H9 (cell line): ENCODE results near the gene PDCD1. TPM values are rescaled to one million over a fixed set of nuclear protein-coding genes. Genes with fewer than 3 reads are reported as not detected.

Source experiments
- DNase-seq: peaks from one replicate; pipeline ENCODE4 v3.0.0-alpha.2; 2017
- H2AFZ ChIP-seq: one replicate; pipeline ENCODE4 v1.6.1; 2013; ENCODE audit warnings: mild to moderate bottlenecking, low read length, control low read depth, moderate library complexity
- H2AK5ac ChIP-seq: 2 replicates; pipeline ENCODE4 v1.6.1; 2013; ENCODE audit warnings: low read length, control low read depth, mixed read lengths; ENCODE audit not compliant: insufficient read length
- H2BK120ac ChIP-seq: one replicate; pipeline ENCODE4 v1.6.1; 2013; ENCODE audit warnings: low read depth, mild to moderate bottlenecking, low read length, control low read depth, inconsistent platforms; ENCODE audit not compliant: poor library complexity, severe bottlenecking
- H2BK12ac ChIP-seq: 2 replicates; pipeline ENCODE4 v1.6.1; 2013; ENCODE audit warnings: low read length, control low read depth, mixed read lengths, low read depth; ENCODE audit not compliant: insufficient read length
- H2BK15ac ChIP-seq: 2 replicates; pipeline ENCODE4 v1.6.1; 2013; ENCODE audit warnings: low read depth, low read length, control low read depth
- H2BK20ac ChIP-seq: one replicate; pipeline ENCODE4 v1.6.1; 2013; ENCODE audit warnings: low read depth, mild to moderate bottlenecking, low read length, control low read depth, inconsistent platforms; ENCODE audit not compliant: poor library complexity, severe bottlenecking
- H2BK5ac ChIP-seq: 2 replicates; pipeline ENCODE4 v1.6.1; 2013; ENCODE audit warnings: low read length, control low read depth, mixed read lengths; ENCODE audit not compliant: insufficient read length
- H3K14ac ChIP-seq: 2 replicates; pipeline ENCODE4 v1.6.1; 2013; ENCODE audit warnings: low read length, control low read depth; ENCODE audit not compliant: insufficient read depth
- H3K18ac ChIP-seq: 2 replicates; pipeline ENCODE4 v1.6.1; 2013; ENCODE audit warnings: low read depth, mild to moderate bottlenecking, mixed read lengths, low read length, control low read depth; ENCODE audit not compliant: insufficient read length
- H3K23ac ChIP-seq: 2 replicates; pipeline ENCODE4 v1.6.1; 2013; ENCODE audit warnings: low read length, control low read depth, mixed read lengths, low read depth; ENCODE audit not compliant: insufficient read length
- H3K23me2 ChIP-seq: 2 replicates; pipeline ENCODE4 v1.6.1; 2013; ENCODE audit warnings: low read depth, mild to moderate bottlenecking, mixed read lengths, low read length, control low read depth; ENCODE audit not compliant: insufficient read length, poor library complexity, severe bottlenecking
- H3K27ac ChIP-seq: 2 replicates; pipeline ENCODE4 v1.5.1; 2013; ENCODE audit warnings: low read length, control low read depth, mixed read lengths, low read depth; ENCODE audit not compliant: insufficient read length
- H3K27me3 ChIP-seq: 2 replicates; pipeline ENCODE4 v1.6.1; 2013; ENCODE audit warnings: low read length, control low read depth, inconsistent platforms; ENCODE audit not compliant: insufficient read depth
- H3K4ac ChIP-seq: 2 replicates; pipeline ENCODE4 v1.6.1; 2013; ENCODE audit warnings: low read depth, mild to moderate bottlenecking, control low read depth, inconsistent platforms, low read length, moderate library complexity
- H3K4me1 ChIP-seq: 2 replicates; pipeline ENCODE4 v1.6.1; 2013; ENCODE audit warnings: low read length, control low read depth, inconsistent platforms; ENCODE audit not compliant: insufficient read depth
- H3K4me2 ChIP-seq: 2 replicates; pipeline ENCODE4 v1.6.1; 2013; ENCODE audit warnings: low read length, control low read depth, mixed read lengths; ENCODE audit not compliant: insufficient read length, insufficient read depth
- H3K56ac ChIP-seq: 2 replicates; pipeline ENCODE4 v1.6.1; 2013; ENCODE audit warnings: low read depth, mild to moderate bottlenecking, mixed read lengths, low read length, control low read depth; ENCODE audit not compliant: insufficient read length
- H3K79me1 ChIP-seq: 2 replicates; pipeline ENCODE4 v1.6.1; 2013; ENCODE audit warnings: low read depth, mild to moderate bottlenecking, moderate library complexity, low read length, control low read depth, inconsistent platforms; ENCODE audit not compliant: insufficient read depth, poor library complexity, severe bottlenecking
- H3K79me2 ChIP-seq: 2 replicates; pipeline ENCODE4 v1.6.1; 2013; ENCODE audit warnings: low read length, control low read depth, inconsistent platforms; ENCODE audit not compliant: insufficient read depth
- H3K9ac ChIP-seq: 2 replicates; pipeline ENCODE4 v1.6.1; 2013; ENCODE audit warnings: low read length, control low read depth, mixed read lengths; ENCODE audit not compliant: insufficient read length; ENCODE audit errors: extremely low read depth
- H3K9me3 ChIP-seq: one replicate; pipeline ENCODE4 v1.6.1; 2013; ENCODE audit warnings: low read depth, low read length, inconsistent platforms; ENCODE audit not compliant: control insufficient read depth
- H3T11ph ChIP-seq: one replicate; pipeline ENCODE4 v1.6.1; 2013; ENCODE audit warnings: mild to moderate bottlenecking, low read length, control low read depth, inconsistent platforms
- H4K20me1 ChIP-seq: one replicate; pipeline ENCODE4 v1.6.1; 2013; ENCODE audit not compliant: control insufficient read depth, insufficient read length, insufficient read depth
- H4K5ac ChIP-seq: 2 replicates; pipeline ENCODE4 v1.6.1; 2013; ENCODE audit warnings: low read depth, mild to moderate bottlenecking, mixed read lengths, low read length, control low read depth; ENCODE audit not compliant: insufficient read length
- H4K8ac ChIP-seq: replicated peaks from 2 replicates; pipeline ENCODE4 v1.6.1; 2013; ENCODE audit warnings: low read length, control low read depth, mixed read lengths, low read depth; ENCODE audit not compliant: insufficient read length
- H4K91ac ChIP-seq: 2 replicates; pipeline ENCODE4 v1.6.1; 2013; ENCODE audit warnings: low read depth, mild to moderate bottlenecking, moderate library complexity, mixed read lengths, low read length, control low read depth; ENCODE audit not compliant: insufficient read length
- H3K27ac Mint-ChIP-seq, 3 experiments: 2 replicates in 2 of 3; 3 replicates in 1 of 3; pipeline ENCODE4 v1.8.0; 2020 to 2021; ENCODE audit warnings: mixed read lengths in 3 of 3, mild to moderate bottlenecking in 1 of 3, moderate library complexity in 1 of 3
- H3K27me3 Mint-ChIP-seq: 2 replicates; pipeline ENCODE4 v1.8.0; 2021; ENCODE audit warnings: low read depth, mild to moderate bottlenecking, moderate library complexity, mixed read lengths
- H3K36me3 Mint-ChIP-seq, 3 experiments: 2 replicates in 2 of 3; 3 replicates in 1 of 3; pipeline ENCODE4 v1.8.0; 2020 to 2021; ENCODE audit warnings: low read depth in 3 of 3, mixed read lengths in 3 of 3; ENCODE audit not compliant: insufficient read depth in 1 of 3
- H3K4me1 Mint-ChIP-seq, 2 experiments: 2 replicates each; pipeline ENCODE4 v1.8.0; 2020; ENCODE audit warnings: mixed read lengths in 2 of 2
- H3K4me3 Mint-ChIP-seq, 2 experiments: 2 replicates in 1 of 2; 3 replicates in 1 of 2; pipeline ENCODE4 v1.8.0; 2020 to 2021; ENCODE audit warnings: mild to moderate bottlenecking in 2 of 2, mixed read lengths in 2 of 2, moderate library complexity in 1 of 2
- H3K9me3 Mint-ChIP-seq, 2 experiments: 2 replicates in 1 of 2; 3 replicates in 1 of 2; pipeline ENCODE4 v1.8.0; 2020; ENCODE audit warnings: mild to moderate bottlenecking in 2 of 2, mixed read lengths in 2 of 2, moderate library complexity in 1 of 2
- WGBS: extraction: QIAGEN DNeasy Blood & Tissue Kit; methylation state at CpG from one replicate; pipeline ENCODE4 v1.1.7; 2013; ENCODE audit warnings: missing lambda C conversion rate, low lambda C conversion rate, mixed read lengths; ENCODE audit not compliant: insufficient read length; ENCODE audit errors: extremely low coverage; 5-methylcytosine and 5-hydroxymethylcytosine counted together
- total RNA-seq: library from RNA; stranded (reverse); gene quantifications from 2 replicates; pipeline ENCODE4 v1.2.1, GENCODE V29; 2021
- TF ChIP-seq, protein P1 (sequence below): fragments of 200-600 bp; sonication (generic); conservative IDR thresholded peaks from 3 replicates; pipeline ENCODE4 v1.8.0; 2021; ENCODE audit warnings: antibody characterized with exemption, mild to moderate bottlenecking

The PDCD1 gene
- total RNA-seq, 1 experiment from 2014 or later = 1.6 TPM

DNA sequence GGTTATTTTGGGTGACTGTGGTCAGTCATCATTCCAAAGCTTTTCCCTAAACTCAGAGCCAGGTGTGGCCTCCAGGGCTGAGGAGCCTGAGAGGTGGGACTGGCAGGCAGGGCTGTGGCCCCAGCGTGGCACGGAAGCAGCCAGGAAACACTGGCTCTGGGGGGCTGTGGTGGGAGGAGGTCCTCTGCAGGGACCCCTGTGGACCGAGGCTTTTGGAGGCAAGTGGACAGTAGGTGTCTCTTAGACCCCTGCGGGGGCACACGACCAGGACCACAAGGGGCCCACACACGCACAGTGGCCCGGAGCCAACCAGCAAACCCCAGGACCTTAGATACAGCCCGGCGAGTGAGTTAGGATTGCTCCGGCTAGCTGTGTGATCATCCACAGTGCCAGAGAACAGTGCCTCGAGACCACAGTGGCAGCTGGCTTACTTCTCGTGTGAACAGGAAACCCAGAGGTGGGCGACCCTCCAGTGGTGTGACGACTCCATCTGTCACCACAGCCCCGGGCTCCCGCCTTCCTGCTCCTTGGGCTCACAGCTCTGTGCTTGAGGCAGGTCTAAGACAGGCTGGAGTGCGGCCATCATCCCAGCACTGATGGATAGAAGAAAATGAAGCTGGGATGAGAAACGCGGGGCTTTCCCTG, 9.2 kb upstream of the PDCD1 start:
- H3K9me3 Mint-ChIP-seq = peaks cover 14 to 20% of the 10 kb centered on the region in 2 experiments
- peaks cover 0 to 6% (median 0%) of the 10 kb centered on the region in 3 experiments; a peak in 2 of 7 replicates for H3K36me3 Mint-ChIP-seq
- no peaks in the 10 kb centered on the region for H3K23me2 ChIP-seq
- H4K5ac ChIP-seq = no peak overlapping the region
- H3K4me2 ChIP-seq = no peak overlapping the region
- no peak overlapping the region for H2BK5ac ChIP-seq
- no peaks in the 10 kb centered on the region; the same call in 1 of the 2 replicates for H3K27me3 ChIP-seq
- no peaks in the 10 kb centered on the region for H3K4me1 ChIP-seq
- no peak overlapping the region for H2AFZ ChIP-seq
- no peak for DNase-seq
- H2BK15ac ChIP-seq = no peak overlapping the region
- H4K20me1 ChIP-seq = peaks cover 8% of the 10 kb centered on the region
- H2BK20ac ChIP-seq = no peak overlapping the region
- no peak overlapping the region for H2BK12ac ChIP-seq
- H3K23ac ChIP-seq = no peak overlapping the region
- no CpG with 5 or more reads among the region's 19 CpGs for WGBS
- no peak overlapping the region for H3K56ac ChIP-seq
- H3K27ac Mint-ChIP-seq = no peak overlapping the region; a peak in 1 of 7 replicates
- no peak overlapping the region for H3K4ac ChIP-seq
- no peaks in the 10 kb centered on the region for H3K79me2 ChIP-seq
- no peaks in the 10 kb centered on the region for H3K79me1 ChIP-seq
- no peak overlapping the region for H2BK120ac ChIP-seq
- H3K4me3 Mint-ChIP-seq = no peak overlapping the region
- no peak overlapping the region for H4K91ac ChIP-seq
- H3T11ph ChIP-seq = no peak overlapping the region
- TF ChIP-seq, protein P1, sequence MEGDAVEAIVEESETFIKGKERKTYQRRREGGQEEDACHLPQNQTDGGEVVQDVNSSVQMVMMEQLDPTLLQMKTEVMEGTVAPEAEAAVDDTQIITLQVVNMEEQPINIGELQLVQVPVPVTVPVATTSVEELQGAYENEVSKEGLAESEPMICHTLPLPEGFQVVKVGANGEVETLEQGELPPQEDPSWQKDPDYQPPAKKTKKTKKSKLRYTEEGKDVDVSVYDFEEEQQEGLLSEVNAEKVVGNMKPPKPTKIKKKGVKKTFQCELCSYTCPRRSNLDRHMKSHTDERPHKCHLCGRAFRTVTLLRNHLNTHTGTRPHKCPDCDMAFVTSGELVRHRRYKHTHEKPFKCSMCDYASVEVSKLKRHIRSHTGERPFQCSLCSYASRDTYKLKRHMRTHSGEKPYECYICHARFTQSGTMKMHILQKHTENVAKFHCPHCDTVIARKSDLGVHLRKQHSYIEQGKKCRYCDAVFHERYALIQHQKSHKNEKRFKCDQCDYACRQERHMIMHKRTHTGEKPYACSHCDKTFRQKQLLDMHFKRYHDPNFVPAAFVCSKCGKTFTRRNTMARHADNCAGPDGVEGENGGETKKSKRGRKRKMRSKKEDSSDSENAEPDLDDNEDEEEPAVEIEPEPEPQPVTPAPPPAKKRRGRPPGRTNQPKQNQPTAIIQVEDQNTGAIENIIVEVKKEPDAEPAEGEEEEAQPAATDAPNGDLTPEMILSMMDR = no peak
- no peak overlapping the region; the same call in 1 of the 2 replicates for H3K14ac ChIP-seq
- H3K9me3 ChIP-seq = no peaks in the 10 kb centered on the region
- no peak overlapping the region for H2AK5ac ChIP-seq
- no peak overlapping the region for H3K18ac ChIP-seq
- H3K27me3 Mint-ChIP-seq = peaks cover 17% of the 10 kb centered on the region
- no peak overlapping the region for H3K9ac ChIP-seq
- H3K27ac ChIP-seq = no peak overlapping the region
- no peak overlapping the region for H4K8ac ChIP-seq
- H3K4me1 Mint-ChIP-seq = peaks cover 0 to 21% of the 10 kb centered on the region in 2 experiments; a peak in 2 of 4 replicates
